Caco-2 (cell line): ENCODE results near the gene LMO7. TPM values are rescaled to one million over a fixed set of nuclear protein-coding genes. Genes with fewer than 3 reads are reported as not detected.

Experiments
- BruUV-seq: library from RNA; stranded (reverse); fragments of 400-500 nt; replicated peaks from 2 replicates; lab custom pipeline; 2021; lab: Mats Ljungman, UMichigan
- CTCF ChIA-PET: fragments of 300-600 bp; sonication (Branson Sonifier 250); formaldehyde crosslinking; loops from one replicate; lab custom pipeline; 2022; ENCODE audit warnings: antibody characterized with exemption; lab: Charles Lee
- POLR2A ChIA-PET: fragments of 300-600 bp; sonication (Branson Sonifier 250); formaldehyde crosslinking; loops from one replicate; lab custom pipeline; 2022; ENCODE audit warnings: antibody characterized with exemption; lab: Charles Lee
- DNase-seq, 2 experiments: peaks; one replicate each; pipeline versions ENCODE4 v3.0.0 to v3.0.0-alpha.2; 2020 to 2022
- H3K27me3 ChIP-seq: replicated peaks from 2 replicates; pipeline ENCODE4 v1.6.0; 2011; ENCODE audit warnings: low read length; ENCODE audit not compliant: control insufficient read depth, insufficient read depth
- H3K36me3 ChIP-seq: 2 replicates; pipeline ENCODE4 v1.5.1; 2011; ENCODE audit warnings: low read length; ENCODE audit not compliant: control insufficient read depth, insufficient read depth
- H3K4me1 ChIP-seq: fragments of 250-450 bp; sonication (Bioruptor Pico); 2 replicates; pipeline ENCODE4 v1.5.1; 2020; ENCODE audit warnings: mild to moderate bottlenecking
- H3K4me3 ChIP-seq: 2 replicates; pipeline ENCODE4 v1.5.1; 2011; ENCODE audit warnings: low read depth, mild to moderate bottlenecking, control low read depth, low read length
- H3K9me3 ChIP-seq: fragments of 250-450 bp; sonication (Bioruptor Pico); 2 replicates; pipeline ENCODE4 v1.5.1; 2020; ENCODE audit warnings: mild to moderate bottlenecking, moderate library complexity
- H3K27ac Mint-ChIP-seq: one replicate; pipeline ENCODE4 v1.8.0; 2022; ENCODE audit warnings: mixed read lengths; ENCODE audit not compliant: unreplicated experiment
- H3K27me3 Mint-ChIP-seq: one replicate; pipeline ENCODE4 v1.8.0; 2022; ENCODE audit warnings: mixed read lengths; ENCODE audit not compliant: insufficient read depth, unreplicated experiment
- H3K36me3 Mint-ChIP-seq: one replicate; pipeline ENCODE4 v1.8.0; 2022; ENCODE audit warnings: mild to moderate bottlenecking, mixed read lengths; ENCODE audit not compliant: insufficient read depth, unreplicated experiment
- H3K4me1 Mint-ChIP-seq: one replicate; pipeline ENCODE4 v1.8.0; 2022; ENCODE audit warnings: low read depth, mixed read lengths; ENCODE audit not compliant: unreplicated experiment
- H3K4me3 Mint-ChIP-seq: one replicate; pipeline ENCODE4 v1.8.0; 2022; ENCODE audit warnings: mild to moderate bottlenecking, moderate library complexity, mixed read lengths; ENCODE audit not compliant: unreplicated experiment
- H3K9me3 Mint-ChIP-seq: one replicate; pipeline ENCODE4 v1.8.0; 2022; ENCODE audit warnings: mixed read lengths; ENCODE audit not compliant: unreplicated experiment
- intact Hi-C: fragments of 100-400 bp; cut with micrococcal nuclease; formaldehyde crosslinking; loops from one replicate; pipeline ENCODE4 v1.10.0; 2022; ENCODE audit not compliant: unreplicated experiment
- total RNA-seq: library from RNA; stranded (reverse); gene quantifications from 2 replicates; pipeline ENCODE4 v1.2.3, GENCODE V29; 2022
- TF ChIP-seq, protein P1 (sequence below), 2 experiments: fragments of 200-600 bp in 1 of 2; IDR thresholded peaks; 1 replicate in 1 of 2; 2 replicates in 1 of 2; pipeline versions ENCODE4 v1.5.1 to v1.8.0; 2011 to 2022; ENCODE audit warnings: antibody characterized with exemption in 1 of 2, control low read depth in 1 of 2, inconsistent platforms in 1 of 2, low read depth in 1 of 2, low read length in 1 of 2, mild to moderate bottlenecking in 1 of 2, moderate library complexity in 1 of 2; ENCODE audit not compliant: insufficient read depth in 1 of 2, severe bottlenecking in 1 of 2, unreplicated experiment in 1 of 2

LMO7 gene
- total RNA-seq, 1 experiment from 2014 or later, result 209 TPM

DNA sequence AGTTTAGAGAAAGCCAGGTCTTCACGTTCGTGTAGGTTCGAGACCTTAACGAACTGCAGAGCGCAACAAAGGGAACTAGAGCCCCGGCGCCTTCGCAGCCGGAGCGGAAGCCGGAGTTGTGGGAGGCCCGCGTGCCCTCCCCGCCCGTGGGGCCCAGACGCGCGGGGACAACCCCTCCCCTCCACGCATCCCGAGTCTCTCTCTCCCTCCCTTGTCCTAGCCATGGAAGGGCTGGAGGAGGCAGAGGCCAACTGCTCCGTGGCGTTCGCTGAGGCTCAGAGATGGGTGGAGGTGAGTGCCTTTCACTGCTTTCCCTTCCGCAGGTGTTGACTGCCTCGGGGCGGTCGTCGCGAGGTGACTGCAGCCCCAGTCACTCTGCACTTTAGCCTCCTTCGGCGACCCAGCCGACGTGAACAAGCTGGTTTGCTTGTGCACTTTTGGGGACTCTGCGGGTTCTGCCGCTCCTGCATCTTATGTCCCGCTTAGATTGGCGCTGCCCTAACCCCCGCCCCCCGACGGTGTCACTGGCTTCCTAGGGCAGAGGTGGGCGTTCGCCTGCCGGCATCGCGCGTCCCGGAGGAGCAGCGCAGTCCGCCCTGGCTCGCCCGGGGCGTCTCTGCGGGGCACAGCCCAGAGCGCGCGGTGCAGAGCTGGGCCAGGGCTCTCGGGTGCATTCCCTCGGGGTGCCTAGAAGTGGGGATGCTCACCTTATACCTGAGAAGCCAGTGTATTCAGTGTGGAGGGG lies 478 bp downstream of the LMO7 start:
- H3K9me3 ChIP-seq, result no peaks in the 10 kb centered on the region
- peaks cover 8% of the 10 kb centered on the region; the same call in 1 of the 2 replicates for H3K4me1 ChIP-seq
- peak overlapping the region; percentile 57 for H3K4me3 ChIP-seq
- no peaks in the 10 kb centered on the region for H3K27me3 ChIP-seq
- DNase-seq, result peak; percentile 57 to 64
- Mint-ChIP-seq H3K27me3 (no peaks in the 10 kb centered on the region), H3K4me3 (peak overlapping the region; percentile 78), H3K4me1 (peaks cover 16% of the 10 kb centered on the region), H3K36me3 (peaks cover 8% of the 10 kb centered on the region), H3K27ac (peak overlapping the region; percentile 26), H3K9me3 (no peaks in the 10 kb centered on the region)
- no TSS peak for BruUV-seq
- POLR2A ChIA-PET, result no interaction called here
- no peaks in the 10 kb centered on the region; the same call in 1 of the 2 replicates for H3K36me3 ChIP-seq
- CTCF ChIA-PET, result no interaction called here
- intact Hi-C loops, result loop anchor here (2.0 to 10.0 kb wide), 3 partner anchors 70 to 262 kb away; partner anchors contain the start of gene TBC1D4
- TF ChIP-seq, protein P1, sequence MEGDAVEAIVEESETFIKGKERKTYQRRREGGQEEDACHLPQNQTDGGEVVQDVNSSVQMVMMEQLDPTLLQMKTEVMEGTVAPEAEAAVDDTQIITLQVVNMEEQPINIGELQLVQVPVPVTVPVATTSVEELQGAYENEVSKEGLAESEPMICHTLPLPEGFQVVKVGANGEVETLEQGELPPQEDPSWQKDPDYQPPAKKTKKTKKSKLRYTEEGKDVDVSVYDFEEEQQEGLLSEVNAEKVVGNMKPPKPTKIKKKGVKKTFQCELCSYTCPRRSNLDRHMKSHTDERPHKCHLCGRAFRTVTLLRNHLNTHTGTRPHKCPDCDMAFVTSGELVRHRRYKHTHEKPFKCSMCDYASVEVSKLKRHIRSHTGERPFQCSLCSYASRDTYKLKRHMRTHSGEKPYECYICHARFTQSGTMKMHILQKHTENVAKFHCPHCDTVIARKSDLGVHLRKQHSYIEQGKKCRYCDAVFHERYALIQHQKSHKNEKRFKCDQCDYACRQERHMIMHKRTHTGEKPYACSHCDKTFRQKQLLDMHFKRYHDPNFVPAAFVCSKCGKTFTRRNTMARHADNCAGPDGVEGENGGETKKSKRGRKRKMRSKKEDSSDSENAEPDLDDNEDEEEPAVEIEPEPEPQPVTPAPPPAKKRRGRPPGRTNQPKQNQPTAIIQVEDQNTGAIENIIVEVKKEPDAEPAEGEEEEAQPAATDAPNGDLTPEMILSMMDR (IDR thresholded peaks at IDR 0.05; ENCODE audit: insufficient read depth in 1 of 2, low read depth in 1 of 2, low read length in 1 of 2, severe bottlenecking in 1 of 2, unreplicated experiment in 1 of 2), result no peak

DNA sequence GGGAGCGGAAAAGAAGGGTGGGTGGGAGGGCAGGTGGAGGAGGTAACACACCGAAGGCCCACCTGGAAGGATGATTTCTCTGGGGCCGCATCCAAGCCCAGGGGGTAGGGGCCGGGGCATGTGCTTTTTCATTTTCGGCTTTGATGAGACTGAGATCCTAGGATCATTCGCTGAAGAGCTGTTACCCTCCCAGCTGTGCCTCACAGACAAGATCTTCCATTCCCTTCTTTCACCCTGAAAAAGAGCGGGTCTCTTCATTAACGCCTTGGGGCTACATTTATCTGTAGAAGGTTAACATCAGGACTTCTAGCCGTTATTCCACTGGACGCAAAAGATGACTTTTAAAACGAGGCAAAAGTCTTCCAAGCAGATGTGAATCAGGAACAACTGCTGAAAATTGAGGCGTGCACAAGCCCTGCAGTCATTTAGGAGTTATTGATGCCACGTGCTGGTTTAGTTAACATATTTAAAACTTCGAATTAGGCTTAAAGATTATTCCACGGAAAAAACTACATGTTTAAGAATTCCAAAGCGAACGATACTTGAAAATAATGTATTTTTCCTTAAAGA lies 1.1 kb downstream of the LMO7 start:
- Mint-ChIP-seq H3K27ac (no peak overlapping the region), H3K27me3 (no peaks in the 10 kb centered on the region), H3K4me1 (peaks cover 16% of the 10 kb centered on the region), H3K36me3 (peaks cover 8% of the 10 kb centered on the region), H3K9me3 (no peaks in the 10 kb centered on the region), H3K4me3 (peak overlapping the region; percentile 78)
- TSS peak; percentile 59 for BruUV-seq
- Histone ChIP-seq H3K27me3 (no peaks in the 10 kb centered on the region), H3K9me3 (no peaks in the 10 kb centered on the region), H3K36me3 (no peaks in the 10 kb centered on the region; the same call in 1 of the 2 replicates), H3K4me3 (peak overlapping the region; percentile 57), H3K4me1 (peaks cover 8% of the 10 kb centered on the region; the same call in 1 of the 2 replicates)
- TF ChIP-seq, protein P1 (IDR thresholded peaks at IDR 0.05; ENCODE audit: insufficient read depth in 1 of 2, low read depth in 1 of 2, low read length in 1 of 2, severe bottlenecking in 1 of 2, unreplicated experiment in 1 of 2), result no peak
- CTCF ChIA-PET, result no interaction called here
- intact Hi-C loops, result loop anchor here (2.0 to 10.0 kb wide), 3 partner anchors 70 to 262 kb away; partner anchors contain the start of gene TBC1D4
- peak in 1 of 2 experiments; percentile 10 for DNase-seq
- POLR2A ChIA-PET, result no interaction called here

- ChIA-PET CTCF (no interaction called here), POLR2A (no interaction called here)
- Histone ChIP-seq H3K9me3 (no peaks in the 10 kb centered on the region), H3K36me3 (no peaks in the 10 kb centered on the region), H3K27me3 (no peaks in the 10 kb centered on the region), H3K4me3 (no peak overlapping the region), H3K4me1 (peaks cover 8% of the 10 kb centered on the region; the same call in 1 of the 2 replicates)
- Mint-ChIP-seq H3K27ac (no peak overlapping the region), H3K9me3 (no peaks in the 10 kb centered on the region), H3K27me3 (no peaks in the 10 kb centered on the region), H3K4me3 (no peak overlapping the region), H3K36me3 (no peaks in the 10 kb centered on the region), H3K4me1 (peaks cover 8% of the 10 kb centered on the region)
- TF ChIP-seq, protein P1 (IDR thresholded peaks at IDR 0.05; ENCODE audit: insufficient read depth in 1 of 2, low read depth in 1 of 2, low read length in 1 of 2, severe bottlenecking in 1 of 2, unreplicated experiment in 1 of 2), result no peak
- no TSS peak for BruUV-seq
- DNase-seq, result no peak
- intact Hi-C loops, result loop anchor here (5.0 to 10.0 kb wide), 2 partner anchors 157 to 265 kb away; partner anchors contain the start of gene TBC1D4
Observed at GRCh38 chr13:75639454-75639853, 3.3 kb downstream of the LMO7 start.
